Mesenchymal stem cell (in vitro differentiated cells and primary cell): ENCODE data around the gene STXBP1.
A peak's percentile ranks its signal among the peaks of the same experiment; 100 is the strongest.
"Not testable (repeated sequence)": the region's sequence is repeated elsewhere in the genome, so short reads cannot be mapped to it uniquely, and the experiment has no call there.

Experiments
- DNase-seq: peaks from one replicate; pipeline ENCODE4 v3.0.0-alpha.2; 2013
- H2AFZ ChIP-seq: one replicate; pipeline ENCODE4 v1.6.1; 2013; ENCODE audit warnings: low read depth, mild to moderate bottlenecking, control low read depth, inconsistent platforms, low read length, moderate library complexity
- H2AK5ac ChIP-seq: 2 replicates; pipeline ENCODE4 v1.6.1; 2013; ENCODE audit warnings: low read length, moderate library complexity, mild to moderate bottlenecking, inconsistent platforms; ENCODE audit not compliant: severe bottlenecking
- H2BK120ac ChIP-seq: one replicate; pipeline ENCODE4 v1.6.1; 2013; ENCODE audit warnings: low read depth, mild to moderate bottlenecking, inconsistent platforms, low read length, moderate library complexity
- H2BK12ac ChIP-seq, 2 experiments: one replicate each; pipeline ENCODE4 v1.6.1; 2013; ENCODE audit warnings: inconsistent platforms in 2 of 2, low read length in 2 of 2, mild to moderate bottlenecking in 2 of 2, moderate library complexity in 2 of 2, control low read depth in 1 of 2
- H2BK15ac ChIP-seq: one replicate; pipeline ENCODE4 v1.6.1; 2013; ENCODE audit warnings: mild to moderate bottlenecking, low read depth, inconsistent platforms; ENCODE audit not compliant: poor library complexity, severe bottlenecking
- H2BK5ac ChIP-seq: 2 replicates; pipeline ENCODE4 v1.6.1; 2013; ENCODE audit warnings: low read depth, mild to moderate bottlenecking, low read length, control low read depth, inconsistent platforms; ENCODE audit not compliant: poor library complexity, severe bottlenecking
- H3K14ac ChIP-seq, 2 experiments: one replicate each; pipeline ENCODE4 v1.6.1; 2013; ENCODE audit warnings: inconsistent platforms in 2 of 2, low read length in 2 of 2, control low read depth in 1 of 2, mild to moderate bottlenecking in 1 of 2, moderate library complexity in 1 of 2
- H3K18ac ChIP-seq, 2 experiments: one replicate each; pipeline ENCODE4 v1.6.1; 2013; ENCODE audit warnings: inconsistent platforms in 2 of 2, low read length in 2 of 2, control low read depth in 1 of 2, low read depth in 1 of 2, mild to moderate bottlenecking in 1 of 2
- H3K23ac ChIP-seq, 2 experiments: one replicate each; pipeline ENCODE4 v1.6.1; 2013; ENCODE audit warnings: inconsistent platforms in 2 of 2, low read length in 2 of 2, mild to moderate bottlenecking in 2 of 2, moderate library complexity in 2 of 2, control low read depth in 1 of 2
- H3K27ac ChIP-seq: 2 replicates; pipeline ENCODE4 v1.5.1; 2013; ENCODE audit warnings: mild to moderate bottlenecking, moderate library complexity, low read length, control low read depth, inconsistent platforms; ENCODE audit not compliant: poor library complexity, severe bottlenecking
- H3K27me3 ChIP-seq, 2 experiments: 2 replicates each; pipeline versions ENCODE4 v1.6.1 to v1.7.0; 2013; ENCODE audit warnings: low read length in 2 of 2, mild to moderate bottlenecking in 2 of 2, moderate library complexity in 2 of 2, control low read depth in 1 of 2, inconsistent platforms in 1 of 2; ENCODE audit not compliant: control insufficient read depth in 1 of 2, insufficient read depth in 1 of 2
- H3K36me3 ChIP-seq, 2 experiments: 2 replicates each; pipeline versions ENCODE4 v1.6.1 to v1.7.0; 2013; ENCODE audit warnings: low read length in 2 of 2, control low read depth in 1 of 2, inconsistent platforms in 1 of 2, low read depth in 1 of 2, mild to moderate bottlenecking in 1 of 2; ENCODE audit not compliant: insufficient read depth in 2 of 2, control insufficient read depth in 1 of 2
- H3K4ac ChIP-seq, 2 experiments: one replicate each; pipeline ENCODE4 v1.6.1; 2013; ENCODE audit warnings: inconsistent platforms in 2 of 2, low read length in 2 of 2, mild to moderate bottlenecking in 2 of 2, moderate library complexity in 2 of 2, control low read depth in 1 of 2, low read depth in 1 of 2
- H3K4me1 ChIP-seq: 2 replicates; pipeline ENCODE4 v1.6.1; 2013; ENCODE audit warnings: low read depth, low read length, control low read depth; ENCODE audit not compliant: control insufficient read depth, insufficient read depth
- H3K4me2 ChIP-seq: 2 replicates; pipeline ENCODE4 v1.6.1; 2013; ENCODE audit warnings: low read length, mild to moderate bottlenecking, inconsistent platforms; ENCODE audit not compliant: poor library complexity, severe bottlenecking
- H3K4me3 ChIP-seq, 2 experiments: 2 replicates each; pipeline versions ENCODE4 v1.5.1 to v1.7.0; 2013; ENCODE audit warnings: low read length in 2 of 2, mild to moderate bottlenecking in 2 of 2, control low read depth in 1 of 2, low read depth in 1 of 2; ENCODE audit not compliant: insufficient read depth in 1 of 2
- H3K79me1 ChIP-seq: replicated peaks from 2 replicates; pipeline ENCODE4 v1.6.1; 2013; ENCODE audit warnings: mild to moderate bottlenecking, control low read depth, low read length, inconsistent platforms; ENCODE audit not compliant: poor library complexity, severe bottlenecking
- H3K9ac ChIP-seq: 2 replicates; pipeline ENCODE4 v1.7.0; 2013; ENCODE audit warnings: mild to moderate bottlenecking, low read length, moderate library complexity
- H3K9me3 ChIP-seq: 2 replicates; pipeline ENCODE4 v1.7.0; 2013; ENCODE audit warnings: mild to moderate bottlenecking, low read length; ENCODE audit not compliant: control insufficient read depth
- H4K8ac ChIP-seq: one replicate; pipeline ENCODE4 v1.6.1; 2013; ENCODE audit warnings: inconsistent platforms, mild to moderate bottlenecking, low read length, moderate library complexity
- H4K91ac ChIP-seq: one replicate; pipeline ENCODE4 v1.6.1; 2013; ENCODE audit warnings: mild to moderate bottlenecking, low read length, inconsistent platforms
- WGBS: methylation state at CpG from one replicate; pipeline ENCODE4 v1.1.7; 2013; ENCODE audit warnings: mixed read lengths; 5-methylcytosine and 5-hydroxymethylcytosine counted together

Gene STXBP1

GRCh38 chr9:127574072-127574993 is 37.7 kb upstream of the STXBP1 start:
- H3K14ac ChIP-seq = peak overlapping the region in 1 of 2 experiments; percentile 1
- H4K8ac ChIP-seq = peak overlapping the region; percentile 89
- peak overlapping the region; percentile 90 for H3K27ac ChIP-seq
- peak overlapping the region; percentile 59 for H3K9ac ChIP-seq
- 78% methylated on average over 8 of the region's 10 CpGs for WGBS
- peak overlapping the region; percentile 90 for H4K91ac ChIP-seq
- H3K4me3 ChIP-seq = no peak overlapping the region
- no peak overlapping the region for H2AFZ ChIP-seq
- H3K18ac ChIP-seq = peak overlapping the region; percentile 58 to 77
- H3K9me3 ChIP-seq = no peaks in the 10 kb centered on the region
- H2AK5ac ChIP-seq = peak overlapping the region; percentile 32
- peak overlapping the region; percentile 9 to 64 for H3K4ac ChIP-seq
- H3K4me1 ChIP-seq = peaks cover 45% of the 10 kb centered on the region
- peak overlapping the region; percentile 82 for H2BK15ac ChIP-seq
- H3K4me2 ChIP-seq = no peak overlapping the region
- peaks cover 10% of the 10 kb centered on the region for H3K79me1 ChIP-seq
- H2BK12ac ChIP-seq = peak overlapping the region; percentile 42 to 87
- H3K23ac ChIP-seq = no peak overlapping the region
- H3K36me3 ChIP-seq = no peaks in the 10 kb centered on the region
- H2BK5ac ChIP-seq = peak overlapping the region; percentile 67
- H3K27me3 ChIP-seq = no peaks in the 10 kb centered on the region
- peak overlapping the region; percentile 93 for H2BK120ac ChIP-seq
- DNase-seq = no peak

- WGBS = 86% methylated on average over 13 of the region's 13 CpGs
- Histone ChIP-seq H2AFZ (no peak overlapping the region), H2BK15ac (peak overlapping the region; percentile 54), H2AK5ac (peak overlapping the region; percentile 5), H3K23ac (peak overlapping the region in 1 of 2 experiments; percentile 78), H4K8ac (peak overlapping the region; percentile 69), H2BK5ac (peak overlapping the region; percentile 12), H3K9ac (no peak overlapping the region), H3K36me3 (peaks cover 0 to 3% of the 10 kb centered on the region in 2 experiments), H3K4me2 (no peak overlapping the region), H3K4ac (peak overlapping the region; percentile 29 to 78), H3K27me3 (no peaks in the 10 kb centered on the region), H3K27ac (no peak overlapping the region), H2BK12ac (peak overlapping the region; percentile 7 to 14), H2BK120ac (peak overlapping the region; percentile 8), H3K14ac (peak overlapping the region; percentile 76 to 83), H3K9me3 (no peaks in the 10 kb centered on the region), H3K4me1 (peaks cover 44% of the 10 kb centered on the region), H3K18ac (peak overlapping the region; percentile 4 to 85), H4K91ac (peak overlapping the region; percentile 8), H3K4me3 (no peak overlapping the region), H3K79me1 (peaks cover 16% of the 10 kb centered on the region)
- DNase-seq = no peak
Observed at GRCh38 chr9:127575875-127576778, 36.0 kb upstream of the STXBP1 start.

GRCh38 chr9:127577194-127577593 is 34.9 kb upstream of the STXBP1 start:
- not testable (repeated sequence) for H2AFZ ChIP-seq, H3K4me2 ChIP-seq, H3K27ac ChIP-seq, H3K9me3 ChIP-seq, H3K27me3 ChIP-seq, H3K14ac ChIP-seq, H3K9ac ChIP-seq, H2BK5ac ChIP-seq, H3K18ac ChIP-seq, H2AK5ac ChIP-seq, DNase-seq, H3K4ac ChIP-seq, H4K8ac ChIP-seq, H3K23ac ChIP-seq, H4K91ac ChIP-seq, H3K36me3 ChIP-seq, H2BK15ac ChIP-seq, H3K4me3 ChIP-seq, H2BK120ac ChIP-seq
- H2BK12ac ChIP-seq = peak overlapping the region in 1 of 2 experiments; percentile 7
- 100% methylated on average over 5 of the region's 7 CpGs for WGBS
- peaks cover 16% of the 10 kb centered on the region for H3K79me1 ChIP-seq
- peaks cover 41% of the 10 kb centered on the region for H3K4me1 ChIP-seq
